ENCODE measurements around the gene LRRC59. TPM values are rescaled to one million over a fixed set of nuclear protein-coding genes. Genes with fewer than 3 reads are reported as not detected.

The LRRC59 gene
- total and polyA plus RNA-seq, 2 of the 13 experiments (the other 11 are each of a cell fraction or from before 2014, with no cell fraction given) = 87.3 to 222 TPM

DNA sequence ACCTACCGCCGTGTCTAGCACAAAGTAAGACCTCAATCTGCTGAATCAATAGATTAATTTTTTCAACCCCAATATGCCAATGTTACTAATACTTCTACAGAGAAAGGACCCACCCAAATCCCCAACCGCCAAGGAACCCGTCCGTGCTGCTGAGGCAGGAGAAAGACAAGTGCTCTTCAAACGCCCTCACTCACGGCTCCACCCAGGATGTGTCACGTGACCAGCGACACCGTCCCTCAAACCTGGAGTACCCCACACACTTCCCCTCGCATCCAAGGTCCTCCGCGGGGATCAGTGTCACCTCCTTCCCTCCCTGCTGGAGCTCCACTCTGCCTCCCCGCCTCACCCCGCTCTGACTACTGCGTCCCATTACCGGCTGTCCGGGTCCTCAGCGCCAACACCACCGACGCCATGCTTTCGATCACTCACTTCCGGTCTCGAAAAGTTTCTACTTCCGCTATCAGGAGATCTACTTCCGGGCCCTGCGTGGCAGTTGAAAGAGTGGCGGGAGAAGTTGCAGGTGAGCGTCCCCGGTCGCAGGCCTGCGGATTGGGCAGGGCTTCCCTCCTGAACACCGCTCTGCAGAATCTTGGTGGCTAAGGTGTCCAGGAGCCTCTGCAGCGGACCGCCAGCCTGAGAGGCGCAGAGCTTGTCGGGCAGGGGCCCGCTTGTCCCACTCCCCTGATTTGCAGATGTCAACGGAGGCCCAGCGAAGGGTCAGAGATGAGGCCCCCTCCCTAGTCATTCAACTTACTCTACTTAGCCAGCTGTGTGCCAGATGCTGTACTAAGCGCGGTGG is 24.4 kb downstream of the LRRC59 start, which contains the start of the genes EME1 and MRPL27 (continued):
- TF ChIP-seq, protein P1, sequence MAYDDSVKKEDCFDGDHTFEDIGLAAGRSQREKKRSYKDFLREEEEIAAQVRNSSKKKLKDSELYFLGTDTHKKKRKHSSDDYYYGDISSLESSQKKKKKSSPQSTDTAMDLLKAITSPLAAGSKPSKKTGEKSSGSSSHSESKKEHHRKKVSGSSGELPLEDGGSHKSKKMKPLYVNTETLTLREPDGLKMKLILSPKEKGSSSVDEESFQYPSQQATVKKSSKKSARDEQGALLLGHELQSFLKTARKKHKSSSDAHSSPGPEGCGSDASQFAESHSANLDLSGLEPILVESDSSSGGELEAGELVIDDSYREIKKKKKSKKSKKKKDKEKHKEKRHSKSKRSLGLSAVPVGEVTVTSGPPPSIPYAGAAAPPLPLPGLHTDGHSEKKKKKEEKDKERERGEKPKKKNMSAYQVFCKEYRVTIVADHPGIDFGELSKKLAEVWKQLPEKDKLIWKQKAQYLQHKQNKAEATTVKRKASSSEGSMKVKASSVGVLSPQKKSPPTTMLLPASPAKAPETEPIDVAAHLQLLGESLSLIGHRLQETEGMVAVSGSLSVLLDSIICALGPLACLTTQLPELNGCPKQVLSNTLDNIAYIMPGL (CRISPR knock-in tag; IDR thresholded peaks at IDR 0.05; ENCODE audit: borderline replicate concordance in 1 of 2, low read depth in 1 of 2) = peak; percentile 88 to 91
- TF ChIP-seq ZNF749 (CRISPR knock-in tag; IDR thresholded peaks at IDR 0.05; ENCODE audit: borderline replicate concordance) (peak; percentile 96), ZNF432 (CRISPR knock-in tag; IDR thresholded peaks at IDR 0.05; ENCODE audit: borderline replicate concordance) (no peak), MAFK (conservative IDR thresholded peaks at IDR 0.05 in 1 of 2, IDR thresholded peaks at IDR 0.05 in 1 of 2; ENCODE audit: low read length in 2 of 2) (no peak), ZNF879 (CRISPR knock-in tag; IDR thresholded peaks at IDR 0.05) (peak; percentile 84; the same call in 1 of the 2 replicates), ELF3 (CRISPR knock-in tag; IDR thresholded peaks at IDR 0.05) (peak; percentile 70), JUN (CRISPR knock-in tag; IDR thresholded peaks at IDR 0.05) (peak; percentile 44), NKX3-1 (CRISPR knock-in tag; IDR thresholded peaks at IDR 0.05) (peak; percentile 85; the same call in 1 of the 2 replicates), ISL2 (CRISPR knock-in tag; IDR thresholded peaks at IDR 0.05) (peak; percentile 45), ZNF350 (CRISPR knock-in tag; IDR thresholded peaks at IDR 0.05; ENCODE audit: borderline replicate concordance, low read depth) (peak; percentile 97), SP1 (IDR thresholded peaks at IDR 0.05) (no peak), SP1 (CRISPR knock-in tag; IDR thresholded peaks at IDR 0.05) (peak; percentile 71), YEATS4 (CRISPR knock-in tag; IDR thresholded peaks at IDR 0.05; ENCODE audit: borderline replicate concordance) (peak; percentile 98), HCFC1 (IDR thresholded peaks at IDR 0.05; ENCODE audit: low read depth, low read length) (peak; percentile 68), U2AF2 (IDR thresholded peaks at IDR 0.05; ENCODE audit: low read depth, low read length) (0 out of 2 replicates have a peak, but pooled peaks have one; percentile 56), MTF1 (CRISPR knock-in tag; IDR thresholded peaks at IDR 0.05) (no peak), ZC3H4 (CRISPR knock-in tag; IDR thresholded peaks at IDR 0.05; ENCODE audit: borderline replicate concordance) (peak; percentile 30; the same call in 1 of the 2 replicates)
- TF ChIP-seq, protein P2, sequence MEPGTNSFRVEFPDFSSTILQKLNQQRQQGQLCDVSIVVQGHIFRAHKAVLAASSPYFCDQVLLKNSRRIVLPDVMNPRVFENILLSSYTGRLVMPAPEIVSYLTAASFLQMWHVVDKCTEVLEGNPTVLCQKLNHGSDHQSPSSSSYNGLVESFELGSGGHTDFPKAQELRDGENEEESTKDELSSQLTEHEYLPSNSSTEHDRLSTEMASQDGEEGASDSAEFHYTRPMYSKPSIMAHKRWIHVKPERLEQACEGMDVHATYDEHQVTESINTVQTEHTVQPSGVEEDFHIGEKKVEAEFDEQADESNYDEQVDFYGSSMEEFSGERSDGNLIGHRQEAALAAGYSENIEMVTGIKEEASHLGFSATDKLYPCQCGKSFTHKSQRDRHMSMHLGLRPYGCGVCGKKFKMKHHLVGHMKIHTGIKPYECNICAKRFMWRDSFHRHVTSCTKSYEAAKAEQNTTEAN (CRISPR knock-in tag; conservative IDR thresholded peaks at IDR 0.05) = no peak; the same call in 1 of the 2 replicates
- TF ChIP-seq, protein P3, sequence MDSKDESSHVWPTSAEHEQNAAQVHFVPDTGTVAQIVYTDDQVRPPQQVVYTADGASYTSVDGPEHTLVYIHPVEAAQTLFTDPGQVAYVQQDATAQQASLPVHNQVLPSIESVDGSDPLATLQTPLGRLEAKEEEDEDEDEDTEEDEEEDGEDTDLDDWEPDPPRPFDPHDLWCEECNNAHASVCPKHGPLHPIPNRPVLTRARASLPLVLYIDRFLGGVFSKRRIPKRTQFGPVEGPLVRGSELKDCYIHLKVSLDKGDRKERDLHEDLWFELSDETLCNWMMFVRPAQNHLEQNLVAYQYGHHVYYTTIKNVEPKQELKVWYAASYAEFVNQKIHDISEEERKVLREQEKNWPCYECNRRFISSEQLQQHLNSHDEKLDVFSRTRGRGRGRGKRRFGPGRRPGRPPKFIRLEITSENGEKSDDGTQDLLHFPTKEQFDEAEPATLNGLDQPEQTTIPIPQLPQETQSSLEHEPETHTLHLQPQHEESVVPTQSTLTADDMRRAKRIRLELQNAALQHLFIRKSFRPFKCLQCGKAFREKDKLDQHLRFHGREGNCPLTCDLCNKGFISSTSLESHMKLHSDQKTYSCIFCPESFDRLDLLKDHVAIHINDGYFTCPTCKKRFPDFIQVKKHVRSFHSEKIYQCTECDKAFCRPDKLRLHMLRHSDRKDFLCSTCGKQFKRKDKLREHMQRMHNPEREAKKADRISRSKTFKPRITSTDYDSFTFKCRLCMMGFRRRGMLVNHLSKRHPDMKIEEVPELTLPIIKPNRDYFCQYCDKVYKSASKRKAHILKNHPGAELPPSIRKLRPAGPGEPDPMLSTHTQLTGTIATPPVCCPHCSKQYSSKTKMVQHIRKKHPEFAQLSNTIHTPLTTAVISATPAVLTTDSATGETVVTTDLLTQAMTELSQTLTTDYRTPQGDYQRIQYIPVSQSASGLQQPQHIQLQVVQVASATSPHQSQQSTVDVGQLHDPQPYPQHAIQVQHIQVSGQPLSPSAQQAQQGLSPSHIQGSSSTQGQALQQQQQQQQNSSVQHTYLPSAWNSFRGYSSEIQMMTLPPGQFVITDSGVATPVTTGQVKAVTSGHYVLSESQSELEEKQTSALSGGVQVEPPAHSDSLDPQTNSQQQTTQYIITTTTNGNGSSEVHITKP (CRISPR knock-in tag; IDR thresholded peaks at IDR 0.05; ENCODE audit: low read depth) = peak; percentile 70; the same call in 1 of the 2 replicates
- TF ChIP-seq, protein P4, sequence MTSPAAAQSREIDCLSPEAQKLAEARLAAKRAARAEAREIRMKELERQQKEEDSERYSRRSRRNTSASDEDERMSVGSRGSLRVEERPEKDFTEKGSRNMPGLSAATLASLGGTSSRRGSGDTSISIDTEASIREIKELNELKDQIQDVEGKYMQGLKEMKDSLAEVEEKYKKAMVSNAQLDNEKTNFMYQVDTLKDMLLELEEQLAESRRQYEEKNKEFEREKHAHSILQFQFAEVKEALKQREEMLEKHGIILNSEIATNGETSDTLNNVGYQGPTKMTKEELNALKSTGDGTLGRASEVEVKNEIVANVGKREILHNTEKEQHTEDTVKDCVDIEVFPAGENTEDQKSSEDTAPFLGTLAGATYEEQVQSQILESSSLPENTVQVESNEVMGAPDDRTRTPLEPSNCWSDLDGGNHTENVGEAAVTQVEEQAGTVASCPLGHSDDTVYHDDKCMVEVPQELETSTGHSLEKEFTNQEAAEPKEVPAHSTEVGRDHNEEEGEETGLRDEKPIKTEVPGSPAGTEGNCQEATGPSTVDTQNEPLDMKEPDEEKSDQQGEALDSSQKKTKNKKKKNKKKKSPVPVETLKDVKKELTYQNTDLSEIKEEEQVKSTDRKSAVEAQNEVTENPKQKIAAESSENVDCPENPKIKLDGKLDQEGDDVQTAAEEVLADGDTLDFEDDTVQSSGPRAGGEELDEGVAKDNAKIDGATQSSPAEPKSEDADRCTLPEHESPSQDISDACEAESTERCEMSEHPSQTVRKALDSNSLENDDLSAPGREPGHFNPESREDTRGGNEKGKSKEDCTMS (CRISPR knock-in tag; conservative IDR thresholded peaks at IDR 0.05) = no peak

Data from HepG2 (cell line).